LNCaP clone FGC (cell line): Measurements from ENCODE around the gene ZMYND19.

ENCODE experiments used
- DNase-seq: peaks from one replicate; pipeline ENCODE4 v3.0.0-alpha.2; 2011; ENCODE audit warnings: low read depth
- H3K4me3 ChIP-seq: 2 replicates; pipeline ENCODE4 v1.5.1; 2011; ENCODE audit warnings: mild to moderate bottlenecking, low read depth, low read length, control low read depth
- CTCF ChIP-seq: IDR thresholded peaks from 2 replicates; pipeline ENCODE4 v1.5.1; 2012; ENCODE audit warnings: mild to moderate bottlenecking; ENCODE audit not compliant: control insufficient read depth, insufficient read depth; ENCODE audit errors: extremely low read depth

Gene ZMYND19

GRCh38 chr9:137588311-137588710 is 2.0 kb downstream of the ZMYND19 start:
- no peak for DNase-seq
- no peak for TF ChIP-seq CTCF
- peak overlapping the region; percentile 88; the same call in 1 of the 2 replicates for H3K4me3 ChIP-seq

GRCh38 chr9:137586854-137587253 is 3.5 kb downstream of the ZMYND19 start:
- no peak overlapping the region for H3K4me3 ChIP-seq
- TF ChIP-seq CTCF = no peak
- no peak for DNase-seq

- no peak for TF ChIP-seq CTCF
- H3K4me3 ChIP-seq = no peak overlapping the region
- DNase-seq = no peak
These were observed 6.4 kb downstream of the ZMYND19 start for GRCh38 chr9:137583957-137584356.

- no peak overlapping the region for H3K4me3 ChIP-seq
- DNase-seq = no peak
- no peak for TF ChIP-seq CTCF
These were observed 7.0 kb downstream of the ZMYND19 start for GRCh38 chr9:137583347-137583746.

GRCh38 chr9:137582286-137582860 is 7.9 kb downstream of the ZMYND19 start:
- no peak overlapping the region for H3K4me3 ChIP-seq
- peak; percentile 30; the same call in 1 of the 2 replicates for TF ChIP-seq CTCF
- DNase-seq = no peak

- H3K4me3 ChIP-seq = no peak overlapping the region
- TF ChIP-seq CTCF = no peak
- no peak for DNase-seq
These were observed 8.7 kb downstream of the ZMYND19 start for GRCh38 chr9:137581361-137582285.
